ENCODE measurements around the gene RNF151.

RNF151 gene

GRCh38 chr16:1993731-1994131 is 27.1 kb downstream of the RNF151 start:
- DNase-seq, result peak; percentile 81

GRCh38 chr16:1997494-1998359 is 31.1 kb downstream of the RNF151 start:
- no peak for DNase-seq

- DNase-seq, result no peak
Measured at GRCh38 chr16:1998360-1998835, 31.7 kb downstream of the RNF151 start.

GRCh38 chr16:1998852-1999801 is 32.5 kb downstream of the RNF151 start:
- no peak for DNase-seq

GRCh38 chr16:1999866-2000514 is 33.3 kb downstream of the RNF151 start:
- no peak for DNase-seq

- DNase-seq, result no peak
Measured at GRCh38 chr16:2001035-2001434, 34.4 kb downstream of the RNF151 start.

- no peak for DNase-seq
Measured at GRCh38 chr16:2001456-2002355, 35.0 kb downstream of the RNF151 start.

- DNase-seq, result no peak
Measured at GRCh38 chr16:2002406-2003230, 36.0 kb downstream of the RNF151 start.

GRCh38 chr16:2003231-2003826 is 36.7 kb downstream of the RNF151 start:
- DNase-seq, result no peak

- peak; percentile 97 for DNase-seq
Measured at GRCh38 chr16:2003827-2004641, 37.4 kb downstream of the RNF151 start.

- DNase-seq, result peak; percentile 45
Measured at GRCh38 chr16:2004795-2005517, 38.3 kb downstream of the RNF151 start.

- DNase-seq, result no peak
Measured at GRCh38 chr16:2005646-2006045, 39.0 kb downstream of the RNF151 start.

GRCh38 chr16:2006317-2006716 is 39.7 kb downstream of the RNF151 start:
- DNase-seq, result no peak

GRCh38 chr16:2007081-2007836 is 40.6 kb downstream of the RNF151 start:
- DNase-seq, result peak; percentile 25

GRCh38 chr16:2008009-2008526 is 41.4 kb downstream of the RNF151 start:
- DNase-seq, result peak; percentile 88

GRCh38 chr16:2008631-2009163 is 42.0 kb downstream of the RNF151 start:
- DNase-seq, result peak; percentile 62

- DNase-seq, result peak; percentile 64
Measured at GRCh38 chr16:2009164-2009711, 42.6 kb downstream of the RNF151 start.

Measured in DMS53 (cell line).